NCI-H1092 (cell line): ENCODE measurements around the gene RPA1.
"Not testable (repeated sequence)": the region's sequence is repeated elsewhere in the genome, so short reads cannot be mapped to it uniquely, and the experiment has no call there.

Source experiments
- DNase-seq: peaks from one replicate; lab custom pipeline; 2025; lab: John Stamatoyannopoulos, UW

Gene RPA1

GRCh38 chr17:1880851-1881630, 51.2 kb downstream of the RPA1 start:
- DNase-seq = no peak

GRCh38 chr17:1882836-1883235, 53.0 kb downstream of the RPA1 start:
- DNase-seq = no peak

- no peak for DNase-seq
Measured at GRCh38 chr17:1883536-1883935, 53.7 kb downstream of the RPA1 start.

GRCh38 chr17:1888741-1889140, 58.9 kb downstream of the RPA1 start:
- no peak for DNase-seq

- DNase-seq = no peak
Measured at GRCh38 chr17:1890758-1891450, 61.1 kb downstream of the RPA1 start.

- DNase-seq = no peak
Measured at GRCh38 chr17:1894753-1895339, 65.0 kb downstream of the RPA1 start.

GRCh38 chr17:1895479-1895878, 65.7 kb downstream of the RPA1 start:
- DNase-seq = not testable (repeated sequence)

GRCh38 chr17:1896243-1897104, 66.7 kb downstream of the RPA1 start:
- DNase-seq = no peak

- DNase-seq = no peak
Measured at GRCh38 chr17:1897105-1897656, 67.4 kb downstream of the RPA1 start.

- DNase-seq = no peak
Measured at GRCh38 chr17:1898332-1898731, 68.5 kb downstream of the RPA1 start.

GRCh38 chr17:1898872-1899271, 69.1 kb downstream of the RPA1 start:
- no peak for DNase-seq

- no peak for DNase-seq
Measured at GRCh38 chr17:1899403-1900000, 69.7 kb downstream of the RPA1 start.

GRCh38 chr17:1904273-1905182, 74.7 kb downstream of the RPA1 start:
- DNase-seq = no peak

GRCh38 chr17:1905190-1905913, 75.5 kb downstream of the RPA1 start:
- DNase-seq = peak; percentile 78

GRCh38 chr17:1906662-1907101, 76.9 kb downstream of the RPA1 start:
- no peak for DNase-seq

- DNase-seq = no peak
Measured at GRCh38 chr17:1907216-1907631, 77.4 kb downstream of the RPA1 start.

GRCh38 chr17:1907909-1908698, 78.3 kb downstream of the RPA1 start:
- no peak for DNase-seq

- peak; percentile 43 for DNase-seq
Measured at GRCh38 chr17:1908699-1909309, 79.0 kb downstream of the RPA1 start.
